NCI-H82 treated with DMSO at 0.1 percent for 48 hours (cell line): ENCODE data around the gene NUDT22.
A peak's percentile ranks its signal among the peaks of the same experiment; 100 is the strongest.

Experiments
- DNase-seq: peaks from one replicate; lab custom pipeline; 2025; ENCODE audit not compliant: unreplicated experiment; lab: John Stamatoyannopoulos, UW

Gene NUDT22

GRCh38 chr11:64225608-64226506 is at the start of gene NUDT22, which contains the start of gene TRPT1:
TSS of gene NUDT22 (plus strand) at chr11:64226274. CDS start at chr11:64226653, 379 bp downstream.
TSS of gene TRPT1 (minus strand) at chr11:64226186. CDS start at chr11:64225860, 326 bp downstream.
- DNase-seq: peak; percentile 32

GRCh38 chr11:64176751-64177150 is 49.3 kb upstream of the NUDT22 start:
- DNase-seq: no peak

- DNase-seq: no peak
These were observed 47.9 kb upstream of the NUDT22 start for GRCh38 chr11:64178203-64178602.

GRCh38 chr11:64178951-64179639 is 47.0 kb upstream of the NUDT22 start:
- no peak for DNase-seq

- DNase-seq: peak; percentile 80
These were observed 45.2 kb upstream of the NUDT22 start for GRCh38 chr11:64180891-64181290.

GRCh38 chr11:64181506-64182411 is 44.3 kb upstream of the NUDT22 start:
- DNase-seq: peak; percentile 53

GRCh38 chr11:64183890-64184289 is 42.2 kb upstream of the NUDT22 start:
- no peak for DNase-seq

GRCh38 chr11:64185175-64185692 is 40.8 kb upstream of the NUDT22 start:
- no peak for DNase-seq

- DNase-seq: peak; percentile 99
These were observed 40.2 kb upstream of the NUDT22 start, which contains the start of gene STIP1 for GRCh38 chr11:64185693-64186491. TSS of gene STIP1 (plus strand) at chr11:64186171. CDS start at chr11:64186262, 91 bp downstream.

GRCh38 chr11:64186492-64187165 is 39.4 kb upstream of the NUDT22 start:
- no peak for DNase-seq

GRCh38 chr11:64192434-64192833 is 33.6 kb upstream of the NUDT22 start:
- no peak for DNase-seq

- DNase-seq: no peak
These were observed 29.4 kb upstream of the NUDT22 start for GRCh38 chr11:64196626-64197025.

GRCh38 chr11:64198511-64198910 is 27.6 kb upstream of the NUDT22 start:
- DNase-seq: no peak

GRCh38 chr11:64201543-64201942 is 24.5 kb upstream of the NUDT22 start:
- DNase-seq: no peak

- DNase-seq: no peak
These were observed 23.1 kb upstream of the NUDT22 start for GRCh38 chr11:64202992-64203391.

GRCh38 chr11:64203421-64204079 is 22.5 kb upstream of the NUDT22 start:
- DNase-seq: no peak

GRCh38 chr11:64204080-64204440 is 22.0 kb upstream of the NUDT22 start:
- no peak for DNase-seq

- peak; percentile 54 for DNase-seq
These were observed 21.5 kb upstream of the NUDT22 start for GRCh38 chr11:64204464-64204989.
